Neural cell (in vitro differentiated cells): Measurements from ENCODE around the gene TBL1X.

Source experiments
- EZH2 ChIP-seq: fragments of 200-600, 300-800 bp; shearing (Covaris generic), sonication (generic); IDR thresholded peaks from 2 replicates; pipeline ENCODE4 v1.6.1; 2014; ENCODE audit warnings: antibody characterized with exemption, low read length, borderline replicate concordance, mild to moderate bottlenecking; ENCODE audit not compliant: insufficient read depth, poor library complexity, severe bottlenecking
- POLR2AphosphoS5 ChIP-seq: IDR thresholded peaks from 2 replicates; pipeline ENCODE4 v1.6.1; 2012
- TF ChIP-seq, protein P1 (sequence below): fragments of 450-650 bp; IDR thresholded peaks from 2 replicates; pipeline ENCODE4 v1.5.1; 2014; ENCODE audit warnings: antibody characterized with exemption, mild to moderate bottlenecking, moderate library complexity; ENCODE audit not compliant: poor library complexity, severe bottlenecking
- TF ChIP-seq, protein P2 (sequence below): IDR thresholded peaks from 2 replicates; pipeline ENCODE4 v1.6.1; 2012; ENCODE audit warnings: borderline replicate concordance

DNA sequence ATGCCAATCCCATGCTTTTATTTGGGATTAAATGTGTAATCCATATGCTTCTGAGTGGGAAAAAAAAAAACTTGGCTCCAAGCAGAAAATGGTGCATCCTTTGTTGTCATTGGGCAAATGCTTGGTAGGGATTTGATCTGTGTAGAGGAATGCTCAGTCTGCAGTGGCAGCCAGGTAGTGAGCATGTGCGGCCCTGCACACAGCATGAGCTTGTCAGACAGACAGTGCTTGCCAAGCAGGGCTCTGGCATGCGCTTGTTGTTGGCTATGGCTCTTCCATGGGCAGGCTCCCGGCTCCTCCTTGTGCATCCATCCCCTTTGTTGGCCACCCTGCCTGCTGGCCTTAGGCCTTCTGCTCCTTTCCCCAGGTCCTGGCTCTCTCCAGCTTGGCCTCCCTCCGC, 170.5 kb downstream of the TBL1X start:
- TF ChIP-seq POLR2AphosphoS5 (no peak), EZH2 (no peak)
- TF ChIP-seq, protein P1, sequence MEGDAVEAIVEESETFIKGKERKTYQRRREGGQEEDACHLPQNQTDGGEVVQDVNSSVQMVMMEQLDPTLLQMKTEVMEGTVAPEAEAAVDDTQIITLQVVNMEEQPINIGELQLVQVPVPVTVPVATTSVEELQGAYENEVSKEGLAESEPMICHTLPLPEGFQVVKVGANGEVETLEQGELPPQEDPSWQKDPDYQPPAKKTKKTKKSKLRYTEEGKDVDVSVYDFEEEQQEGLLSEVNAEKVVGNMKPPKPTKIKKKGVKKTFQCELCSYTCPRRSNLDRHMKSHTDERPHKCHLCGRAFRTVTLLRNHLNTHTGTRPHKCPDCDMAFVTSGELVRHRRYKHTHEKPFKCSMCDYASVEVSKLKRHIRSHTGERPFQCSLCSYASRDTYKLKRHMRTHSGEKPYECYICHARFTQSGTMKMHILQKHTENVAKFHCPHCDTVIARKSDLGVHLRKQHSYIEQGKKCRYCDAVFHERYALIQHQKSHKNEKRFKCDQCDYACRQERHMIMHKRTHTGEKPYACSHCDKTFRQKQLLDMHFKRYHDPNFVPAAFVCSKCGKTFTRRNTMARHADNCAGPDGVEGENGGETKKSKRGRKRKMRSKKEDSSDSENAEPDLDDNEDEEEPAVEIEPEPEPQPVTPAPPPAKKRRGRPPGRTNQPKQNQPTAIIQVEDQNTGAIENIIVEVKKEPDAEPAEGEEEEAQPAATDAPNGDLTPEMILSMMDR: no peak
- TF ChIP-seq, protein P2, sequence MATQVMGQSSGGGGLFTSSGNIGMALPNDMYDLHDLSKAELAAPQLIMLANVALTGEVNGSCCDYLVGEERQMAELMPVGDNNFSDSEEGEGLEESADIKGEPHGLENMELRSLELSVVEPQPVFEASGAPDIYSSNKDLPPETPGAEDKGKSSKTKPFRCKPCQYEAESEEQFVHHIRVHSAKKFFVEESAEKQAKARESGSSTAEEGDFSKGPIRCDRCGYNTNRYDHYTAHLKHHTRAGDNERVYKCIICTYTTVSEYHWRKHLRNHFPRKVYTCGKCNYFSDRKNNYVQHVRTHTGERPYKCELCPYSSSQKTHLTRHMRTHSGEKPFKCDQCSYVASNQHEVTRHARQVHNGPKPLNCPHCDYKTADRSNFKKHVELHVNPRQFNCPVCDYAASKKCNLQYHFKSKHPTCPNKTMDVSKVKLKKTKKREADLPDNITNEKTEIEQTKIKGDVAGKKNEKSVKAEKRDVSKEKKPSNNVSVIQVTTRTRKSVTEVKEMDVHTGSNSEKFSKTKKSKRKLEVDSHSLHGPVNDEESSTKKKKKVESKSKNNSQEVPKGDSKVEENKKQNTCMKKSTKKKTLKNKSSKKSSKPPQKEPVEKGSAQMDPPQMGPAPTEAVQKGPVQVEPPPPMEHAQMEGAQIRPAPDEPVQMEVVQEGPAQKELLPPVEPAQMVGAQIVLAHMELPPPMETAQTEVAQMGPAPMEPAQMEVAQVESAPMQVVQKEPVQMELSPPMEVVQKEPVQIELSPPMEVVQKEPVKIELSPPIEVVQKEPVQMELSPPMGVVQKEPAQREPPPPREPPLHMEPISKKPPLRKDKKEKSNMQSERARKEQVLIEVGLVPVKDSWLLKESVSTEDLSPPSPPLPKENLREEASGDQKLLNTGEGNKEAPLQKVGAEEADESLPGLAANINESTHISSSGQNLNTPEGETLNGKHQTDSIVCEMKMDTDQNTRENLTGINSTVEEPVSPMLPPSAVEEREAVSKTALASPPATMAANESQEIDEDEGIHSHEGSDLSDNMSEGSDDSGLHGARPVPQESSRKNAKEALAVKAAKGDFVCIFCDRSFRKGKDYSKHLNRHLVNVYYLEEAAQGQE: no peak
